HepG2 (cell line): Measurements from ENCODE around the gene CSMD2. TPM values are rescaled to one million over a fixed set of nuclear protein-coding genes. Genes with fewer than 3 reads are reported as not detected.

ENCODE experiments used
- ATAC-seq: fragments of 200-7000 bp; cut with Tn5 transposase; 3 replicates; pipeline ENCODE4 v1.9.1; 2020; ENCODE audit warnings: mild to moderate bottlenecking, moderate library complexity
- BruUV-seq: library from RNA; stranded (reverse); fragments of 400-500 nt; replicated peaks from 2 replicates; lab custom pipeline; 2021; lab: Mats Ljungman, UMichigan
- CTCF ChIA-PET: fragments of 300-600 bp; formaldehyde crosslinking; extraction: SDS; loops from one replicate; lab custom pipeline; 2021; ENCODE audit warnings: low total read pairs, inconsistent platforms, low intra/inter-chr PET ratio; lab: Yijun Ruan, JAX
- POLR2A ChIA-PET: fragments of 350-600 bp; sonication (Branson Sonifier 250); formaldehyde crosslinking; loops from one replicate; lab custom pipeline; 2020; ENCODE audit warnings: antibody characterized with exemption, inconsistent platforms; lab: Yijun Ruan, JAX
- DNase-seq: peaks from one replicate; pipeline ENCODE4 v3.0.0-alpha.2; 2015; ENCODE audit warnings: low spot score
- FAIRE-seq: peaks from 3 replicates; lab custom pipeline; 2011; peaks lifted over from hg19 to GRCh38; lab: Jason Lieb, UNC
- H2AFZ ChIP-seq: one replicate; pipeline ENCODE4 v1.6.1; 2011; ENCODE audit warnings: low read length, inconsistent platforms
- H3K27ac ChIP-seq: fragments of 300-600 bp; 3 replicates; pipeline ENCODE4 v1.8.0; 2011; ENCODE audit warnings: mixed run types, mild to moderate bottlenecking, mixed read lengths, low read length, inconsistent platforms; ENCODE audit not compliant: insufficient read depth; ENCODE audit errors: extremely low read length
- H3K27me3 ChIP-seq, 2 experiments: fragments of 200-600 bp in 1 of 2; 2 replicates in 1 of 2; 3 replicates in 1 of 2; pipeline versions ENCODE4 v1.6.0 to v1.8.0; 2011; ENCODE audit warnings: low read length in 2 of 2, mild to moderate bottlenecking in 2 of 2, moderate library complexity in 2 of 2, inconsistent platforms in 1 of 2; ENCODE audit not compliant: insufficient read depth in 2 of 2, control insufficient read depth in 1 of 2
- H3K36me3 ChIP-seq, 2 experiments: fragments of 200-600 bp in 1 of 2; replicated peaks in 1 of 2; 2 replicates in 1 of 2; 3 replicates in 1 of 2; pipeline versions ENCODE4 v1.5.1 to v1.8.0; 2011; ENCODE audit warnings: low read length in 2 of 2, inconsistent platforms in 1 of 2; ENCODE audit not compliant: insufficient read depth in 2 of 2, control insufficient read depth in 1 of 2
- H3K4me1 ChIP-seq: 2 replicates; pipeline ENCODE4 v1.5.1; 2012; ENCODE audit warnings: low read length, inconsistent platforms; ENCODE audit not compliant: insufficient read depth
- H3K4me2 ChIP-seq: 2 replicates; pipeline ENCODE4 v1.6.0; 2011; ENCODE audit warnings: low read depth, low read length, inconsistent platforms
- H3K4me3 ChIP-seq, 3 experiments: fragments of 200-600 bp in 1 of 3; sonication (generic), shearing (Covaris generic) in 1 of 3; replicated peaks in 1 of 3; 2 replicates each; pipeline ENCODE4 v1.5.1; 2011 to 2016; ENCODE audit warnings: low read length in 3 of 3, inconsistent platforms in 2 of 3, low read depth in 2 of 3, mild to moderate bottlenecking in 2 of 3, control low read depth in 1 of 3, mixed read lengths in 1 of 3; ENCODE audit not compliant: insufficient read depth in 1 of 3
- H3K79me2 ChIP-seq: one replicate; pipeline ENCODE4 v1.6.1; 2011; ENCODE audit warnings: low read length, inconsistent platforms; ENCODE audit not compliant: insufficient read depth
- H3K9ac ChIP-seq: 2 replicates; pipeline ENCODE4 v1.6.0; 2011; ENCODE audit warnings: mild to moderate bottlenecking, low read depth, low read length, inconsistent platforms; ENCODE audit not compliant: insufficient read depth
- H3K9me3 ChIP-seq: 2 replicates; pipeline ENCODE4 v1.5.1; 2012; ENCODE audit warnings: mild to moderate bottlenecking, low read length
- H4K20me1 ChIP-seq: 2 replicates; pipeline ENCODE4 v1.6.0; 2011; ENCODE audit warnings: inconsistent platforms, mild to moderate bottlenecking, low read length, moderate library complexity; ENCODE audit not compliant: insufficient read depth
- ELF3 ChIP-seq: IDR thresholded peaks from 2 replicates; pipeline ENCODE4 v1.6.1; 2016; ENCODE audit warnings: missing genetic modification reagents, missing compliant biosample characterization
- ETV6 ChIP-seq: sonication (generic); formaldehyde crosslinking; conservative IDR thresholded peaks from 2 replicates; pipeline ENCODE4 v1.4.0; 2020; ENCODE audit warnings: missing genetic modification reagents
- NRL ChIP-seq: sonication (generic); formaldehyde crosslinking; IDR thresholded peaks from 2 replicates; pipeline ENCODE4 v1.5.0; 2020; ENCODE audit warnings: missing genetic modification reagents, mild to moderate bottlenecking, moderate library complexity, borderline replicate concordance
- PITX1 ChIP-seq: sonication (generic); formaldehyde crosslinking; IDR thresholded peaks from 2 replicates; pipeline ENCODE4 v1.5.1; 2020; ENCODE audit warnings: mild to moderate bottlenecking, missing genetic modification reagents
- PRMT3 ChIP-seq: sonication (generic); formaldehyde crosslinking; IDR thresholded peaks from 2 replicates; pipeline ENCODE4 v1.8.1; 2022; ENCODE audit warnings: low read depth, mild to moderate bottlenecking, moderate library complexity, missing genetic modification reagents, borderline replicate concordance
- TP53 ChIP-seq: sonication (generic); formaldehyde crosslinking; conservative IDR thresholded peaks from 2 replicates; pipeline ENCODE4 v1.4.0; 2020; ENCODE audit warnings: missing genetic modification reagents
- ZIK1 ChIP-seq: sonication (generic); formaldehyde crosslinking; IDR thresholded peaks from 2 replicates; pipeline ENCODE4 v1.5.0; 2020; ENCODE audit warnings: mild to moderate bottlenecking, low read depth, missing genetic modification reagents, borderline replicate concordance
- ZNF546 ChIP-seq: sonication (generic); formaldehyde crosslinking; conservative IDR thresholded peaks from 2 replicates; pipeline ENCODE4 v1.8.1; 2023; ENCODE audit warnings: mild to moderate bottlenecking, missing genetic modification reagents
- WGBS: methylation state at CpG from one replicate; pipeline ENCODE4 v1.1.6; 2017; ENCODE audit warnings: low lambda C conversion rate; 5-methylcytosine and 5-hydroxymethylcytosine counted together
- in situ Hi-C: cut with HindIII; loops from 2 replicates; pipeline ENCODE4 v1.10.0; 2017; ENCODE audit warnings: low pct_unique_long_range_greater_than_20kb; ENCODE audit not compliant: extremely low pct_ligation_motif_present
- intact Hi-C: fragments of 100-400 bp; cut with micrococcal nuclease; formaldehyde crosslinking; loops from one replicate; pipeline ENCODE4 v1.10.0; 2022; ENCODE audit not compliant: unreplicated experiment
- polyA plus RNA-seq, 8 experiments: library from polyadenylated mRNA; depleted of rRNA in 3 of 8; stranded (reverse) in 7 of 8; unstranded in 1 of 8; fragments of >200 nt; fragmentation: Illumina TruSeq in 4 of 8; extraction: Trizol in 4 of 8; gene quantifications; 2 replicates each; pipeline versions ENCODE4 v1.2.1 to v1.2.3, GENCODE V29; 2011 to 2016; ENCODE audit warnings: low read depth in 4 of 8, missing spikeins in 1 of 8, mixed read lengths in 1 of 8; ENCODE audit not compliant: insufficient read depth in 1 of 8
- total RNA-seq, 5 experiments: library from RNA; depleted of rRNA; stranded (reverse); fragments of >200 nt; fragmentation: Illumina TruSeq; extraction: Trizol; gene quantifications; 2 replicates each; pipeline ENCODE4 v1.2.3, GENCODE V29; 2016; ENCODE audit warnings: low read depth in 1 of 5
- TF ChIP-seq, protein P1 (sequence below): fragments of 450-650 bp; IDR thresholded peaks from 2 replicates; pipeline ENCODE4 v1.6.1; 2017

The CSMD2 gene
- total and polyA plus RNA-seq, 2 of the 13 experiments (the other 11 are each of a cell fraction or from before 2014, with no cell fraction given) = not detected

DNA sequence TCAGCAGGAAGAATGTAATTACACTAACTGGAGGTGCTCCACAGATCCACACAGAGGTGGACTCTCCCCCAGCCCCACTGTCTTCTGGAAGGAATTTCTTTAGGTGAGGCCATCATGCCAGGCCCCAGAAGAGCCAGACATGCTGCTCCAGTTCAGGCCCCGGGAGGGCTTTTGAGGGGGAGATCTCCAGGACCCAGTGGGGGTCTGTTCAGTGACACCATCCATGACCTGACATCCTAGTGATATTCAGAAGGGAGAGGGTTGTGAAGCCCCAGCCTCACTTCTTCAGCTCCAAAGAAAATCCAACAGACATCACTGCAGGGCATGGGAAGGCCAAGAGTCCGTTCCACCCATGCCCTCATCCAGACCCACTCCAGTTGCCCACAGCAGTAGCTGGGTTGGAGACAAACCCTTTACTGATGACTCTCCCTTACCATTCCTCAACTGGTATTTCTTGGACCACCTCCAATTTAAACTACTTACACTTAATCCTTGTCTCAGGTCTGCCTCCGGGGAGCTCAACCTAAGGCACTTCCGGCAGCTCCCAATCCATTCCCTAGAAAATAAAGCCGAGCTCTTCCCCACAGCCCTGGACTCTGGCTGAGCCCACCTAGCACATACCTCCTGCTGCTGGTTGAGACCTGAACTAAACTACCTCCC is 39.2 kb downstream of the CSMD2 start (continued):
- TF ChIP-seq NRL (CRISPR knock-in tag) (no peak), TP53 (CRISPR knock-in tag) (no peak), ZIK1 (CRISPR knock-in tag) (no peak), ZNF546 (CRISPR knock-in tag) (no peak), ELF3 (no peak), PRMT3 (CRISPR knock-in tag) (no peak), PITX1 (no peak)
- TF ChIP-seq, all 625 proteins: peak for 0

DNA sequence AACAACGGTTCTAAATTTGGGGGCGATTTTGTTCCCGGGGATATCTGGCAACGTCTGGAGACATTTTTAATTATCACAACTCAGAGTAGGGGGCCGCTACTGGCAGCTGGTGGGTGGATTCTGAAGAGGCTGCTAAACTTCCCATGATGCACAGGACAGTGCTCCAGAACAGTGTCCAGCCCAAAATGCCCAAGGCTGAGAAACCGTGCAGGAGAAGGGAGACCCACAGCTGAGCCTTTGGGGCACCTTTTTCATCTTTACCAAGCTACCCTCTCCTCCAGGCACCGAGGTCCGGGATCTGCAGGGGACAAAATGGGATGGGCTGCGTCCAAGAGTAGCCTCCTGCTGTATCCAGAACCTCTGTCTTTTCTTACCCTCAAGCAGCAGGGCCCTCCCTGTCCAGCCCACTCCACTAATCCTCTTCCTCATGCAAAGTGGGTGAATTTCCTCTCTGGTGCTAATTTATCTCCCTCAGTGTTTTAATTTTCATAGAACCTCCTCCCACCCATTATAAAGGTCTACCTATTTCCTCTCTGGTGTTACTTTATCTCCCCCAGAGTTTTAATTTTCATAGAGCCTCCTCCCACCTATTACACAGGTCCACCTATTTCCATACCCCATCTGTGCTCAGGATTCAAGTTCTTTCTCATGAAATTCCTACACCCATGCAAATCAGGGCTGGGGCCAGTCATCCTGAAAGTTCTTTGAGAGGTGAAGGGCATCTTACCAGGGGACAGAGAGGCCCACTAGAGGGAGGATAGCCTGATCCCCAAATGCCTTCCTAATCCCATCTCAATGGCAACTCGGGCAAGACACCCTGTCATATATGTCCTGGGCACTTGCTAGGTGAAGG is 42.7 kb downstream of the CSMD2 start:
- H3K79me2 ChIP-seq = no peaks in the 10 kb centered on the region
- no peak overlapping the region for H3K9ac ChIP-seq
- 7% methylated on average over 10 of the region's 10 CpGs for WGBS
- TF ChIP-seq, protein P1, sequence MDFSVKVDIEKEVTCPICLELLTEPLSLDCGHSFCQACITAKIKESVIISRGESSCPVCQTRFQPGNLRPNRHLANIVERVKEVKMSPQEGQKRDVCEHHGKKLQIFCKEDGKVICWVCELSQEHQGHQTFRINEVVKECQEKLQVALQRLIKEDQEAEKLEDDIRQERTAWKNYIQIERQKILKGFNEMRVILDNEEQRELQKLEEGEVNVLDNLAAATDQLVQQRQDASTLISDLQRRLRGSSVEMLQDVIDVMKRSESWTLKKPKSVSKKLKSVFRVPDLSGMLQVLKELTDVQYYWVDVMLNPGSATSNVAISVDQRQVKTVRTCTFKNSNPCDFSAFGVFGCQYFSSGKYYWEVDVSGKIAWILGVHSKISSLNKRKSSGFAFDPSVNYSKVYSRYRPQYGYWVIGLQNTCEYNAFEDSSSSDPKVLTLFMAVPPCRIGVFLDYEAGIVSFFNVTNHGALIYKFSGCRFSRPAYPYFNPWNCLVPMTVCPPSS = no peak
- no peak for TF ChIP-seq ETV6 (CRISPR knock-in tag)
- POLR2A ChIA-PET = no interaction called here
- intact Hi-C loops (no loop called here), in situ Hi-C loops (no loop called here)
- CTCF ChIA-PET = no interaction called here
- FAIRE-seq (no peak), ATAC-seq (no peak), DNase-seq (no peak)
- H3K4me1 ChIP-seq = no peaks in the 10 kb centered on the region
- no peaks in the 10 kb centered on the region for H3K27me3 ChIP-seq
- peaks cover 17% of the 10 kb centered on the region; the same call in 1 of the 2 replicates for H3K9me3 ChIP-seq
- no peak overlapping the region for H3K27ac ChIP-seq
- H3K36me3 ChIP-seq = no peaks in the 10 kb centered on the region
- no peak overlapping the region for H3K4me2 ChIP-seq
- no peak overlapping the region for H2AFZ ChIP-seq
- H4K20me1 ChIP-seq = no peaks in the 10 kb centered on the region
- H3K4me3 ChIP-seq = no peak overlapping the region
- BruUV-seq = no TSS peak
